Endothelial cell of umbilical vein (primary cell): ENCODE results near the gene NIPA2. TPM values are rescaled to one million over a fixed set of nuclear protein-coding genes. Genes with fewer than 3 reads are reported as not detected.

Source experiments
- BruUV-seq: library from RNA; stranded (reverse); fragments of 400-500 nt; replicated peaks from 2 replicates; lab custom pipeline; 2021; lab: Mats Ljungman, UMichigan
- CTCF ChIA-PET: fragments of 300-600, 350-600 bp; sonication (Branson Sonifier 250); formaldehyde crosslinking; loops from one replicate; lab custom pipeline; 2021; ENCODE audit warnings: antibody characterized with exemption, inconsistent platforms; lab: Charles Lee
- POLR2A ChIA-PET: fragments of 300-600, 350-600 bp; sonication (Branson Sonifier 250); formaldehyde crosslinking; loops from one replicate; lab custom pipeline; 2021; ENCODE audit warnings: antibody characterized with exemption, inconsistent platforms; lab: Charles Lee
- DNase-seq: peaks from one replicate; pipeline ENCODE4 v3.0.0-alpha.2; 2011; ENCODE audit warnings: low read depth, low spot score
- FAIRE-seq: peaks from 2 replicates; lab custom pipeline; 2011; peaks lifted over from hg19 to GRCh38; lab: Jason Lieb, UNC
- H2AFZ ChIP-seq: 2 replicates; pipeline ENCODE4 v1.6.0; 2012; ENCODE audit warnings: low read depth, low read length, control low read depth, inconsistent platforms
- H3K27ac ChIP-seq: 2 replicates; pipeline ENCODE4 v1.5.1; 2011; ENCODE audit warnings: low read depth, mild to moderate bottlenecking, control low read depth, low read length, moderate library complexity; ENCODE audit not compliant: insufficient read depth
- H3K27me3 ChIP-seq, 2 experiments: 2 replicates each; pipeline versions ENCODE4 v1.6.0 to v1.6.1; 2011; ENCODE audit warnings: low read length in 2 of 2, mixed read lengths in 1 of 2; ENCODE audit not compliant: control insufficient read depth in 2 of 2, insufficient read depth in 2 of 2
- H3K36me3 ChIP-seq, 2 experiments: 2 replicates in 1 of 2; 3 replicates in 1 of 2; pipeline ENCODE4 v1.5.1; 2011; ENCODE audit warnings: low read length in 2 of 2, mild to moderate bottlenecking in 1 of 2, moderate library complexity in 1 of 2; ENCODE audit not compliant: control insufficient read depth in 2 of 2, insufficient read depth in 2 of 2; ENCODE audit errors: extremely low read depth in 1 of 2
- H3K4me1 ChIP-seq: 3 replicates; pipeline ENCODE4 v1.5.1; 2011; ENCODE audit warnings: mild to moderate bottlenecking, low read length; ENCODE audit not compliant: control insufficient read depth, insufficient read depth; ENCODE audit errors: extremely low read depth
- H3K4me2 ChIP-seq: 2 replicates; pipeline ENCODE4 v1.6.1; 2011; ENCODE audit warnings: low read length, control low read depth, mixed read lengths; ENCODE audit not compliant: insufficient read depth
- H3K4me3 ChIP-seq, 3 experiments: fragments of 200-600 bp in 1 of 3; sonication (generic), shearing (Covaris generic) in 1 of 3; replicated peaks in 1 of 3; 2 replicates each; pipeline ENCODE4 v1.5.1; 2011 to 2016; ENCODE audit warnings: control low read depth in 3 of 3, low read length in 3 of 3, mild to moderate bottlenecking in 2 of 3, inconsistent platforms in 1 of 3, low read depth in 1 of 3, moderate library complexity in 1 of 3; ENCODE audit not compliant: insufficient read depth in 1 of 3
- H3K79me2 ChIP-seq: 2 replicates; pipeline ENCODE4 v1.6.0; 2012; ENCODE audit warnings: low read length, inconsistent platforms; ENCODE audit not compliant: control insufficient read depth, insufficient read depth
- H3K9ac ChIP-seq: replicated peaks from 2 replicates; pipeline ENCODE3; 2011; ENCODE audit warnings: low read length, control low read depth; ENCODE audit not compliant: insufficient read depth; ENCODE audit errors: extremely low read depth
- H3K9me1 ChIP-seq: replicated peaks from 3 replicates; pipeline ENCODE4 v1.6.0; 2011; ENCODE audit warnings: mild to moderate bottlenecking, low read length; ENCODE audit not compliant: control insufficient read depth, insufficient read depth; ENCODE audit errors: extremely low read depth
- H3K9me3 ChIP-seq: replicated peaks from 2 replicates; pipeline ENCODE4 v1.5.1; 2012; ENCODE audit warnings: low read length, inconsistent platforms; ENCODE audit not compliant: control insufficient read depth, insufficient read depth
- H4K20me1 ChIP-seq: replicated peaks from 2 replicates; pipeline ENCODE3; 2011; ENCODE audit warnings: mild to moderate bottlenecking, low read length; ENCODE audit not compliant: control insufficient read depth, insufficient read depth; ENCODE audit errors: extremely low read depth
- CTCF ChIP-seq, 2 donors: IDR thresholded peaks; 1 replicate in 1 of 2; 2 replicates in 1 of 2; pipeline ENCODE4 v1.5.1; 2011; ENCODE audit warnings: low read length in 2 of 2, mild to moderate bottlenecking in 2 of 2, moderate library complexity in 2 of 2, control low read depth in 1 of 2, inconsistent platforms in 1 of 2, low read depth in 1 of 2; ENCODE audit not compliant: insufficient read depth in 1 of 2; ENCODE audit errors: extremely low read depth in 1 of 2
- EZH2 ChIP-seq: IDR thresholded peaks from 2 replicates; pipeline ENCODE4 v1.6.1; 2012; ENCODE audit warnings: borderline replicate concordance, low read depth, mild to moderate bottlenecking, moderate library complexity, low read length, inconsistent platforms; ENCODE audit not compliant: severe bottlenecking
- FOS ChIP-seq: IDR thresholded peaks from 2 replicates; pipeline ENCODE4 v1.6.1; 2011; ENCODE audit warnings: mild to moderate bottlenecking, low read length, moderate library complexity, borderline replicate concordance; ENCODE audit not compliant: insufficient read depth
- GATA2 ChIP-seq: IDR thresholded peaks from 2 replicates; pipeline ENCODE4 v1.7.0; 2011; ENCODE audit warnings: low read depth, mild to moderate bottlenecking, moderate library complexity, mixed read lengths, low read length; ENCODE audit not compliant: insufficient read length, insufficient read depth
- JUN ChIP-seq: IDR thresholded peaks from 2 replicates; pipeline ENCODE4 v1.6.1; 2011; ENCODE audit warnings: borderline replicate concordance, low read depth; ENCODE audit not compliant: insufficient read length, insufficient read depth
- MAX ChIP-seq: IDR thresholded peaks from 2 replicates; pipeline ENCODE4 v1.6.1; 2011; ENCODE audit not compliant: insufficient read depth, insufficient read length
- MYC ChIP-seq: IDR thresholded peaks from one replicate; pipeline ENCODE4 v1.6.1; 2011; ENCODE audit warnings: mild to moderate bottlenecking, low read depth, low read length
- POLR2A ChIP-seq: IDR thresholded peaks from 2 replicates; pipeline ENCODE4 v1.6.1; 2012; ENCODE audit warnings: low read depth, mild to moderate bottlenecking, control low read depth, low read length
- POLR2AphosphoS5 ChIP-seq: IDR thresholded peaks from 2 replicates; pipeline ENCODE4 v1.6.1; 2012; ENCODE audit warnings: low read depth, mild to moderate bottlenecking, control low read depth, low read length, moderate library complexity; ENCODE audit not compliant: insufficient read depth
- dilution Hi-C: fragments of 300-500 bp; cut with MboI; formaldehyde crosslinking; loops from one replicate; pipeline ENCODE4 v1.15.0; 2019; ENCODE audit warnings: low sequenced_read_pairs; ENCODE audit not compliant: extremely low pct_ligation_motif_present
- intact Hi-C: fragments of 100-400 bp; cut with micrococcal nuclease; formaldehyde crosslinking; loops from one replicate; pipeline ENCODE4 v1.10.0; 2022
- polyA plus RNA-seq, 4 experiments: library from polyadenylated mRNA; depleted of rRNA in 3 of 4; stranded (reverse) in 3 of 4; unstranded in 1 of 4; fragments of >200 nt; gene quantifications; 2 replicates each; pipeline versions ENCODE4 v1.2.1 to v1.2.3, GENCODE V29; 2011 to 2012; ENCODE audit warnings: missing spikeins in 1 of 4
- total RNA-seq: library from RNA; stranded (reverse); gene quantifications from 2 replicates; pipeline ENCODE4 v1.2.3, GENCODE V29; 2021

The NIPA2 gene
- total and polyA plus RNA-seq, 2 donors (not counting 3 experiments of a cell fraction or from before 2014, with no cell fraction given), result 55.2 to 75.7 TPM

GRCh38 chr15:22869856-22870255 is 31.4 kb downstream of the NIPA2 start:
- H3K36me3 ChIP-seq, result peaks cover 26 to 30% of the 10 kb centered on the region in 2 experiments
- H3K4me2 ChIP-seq, result no peak overlapping the region
- no peak overlapping the region for H3K9ac ChIP-seq
- FAIRE-seq (no peak), DNase-seq (no peak)
- H3K4me1 ChIP-seq, result no peaks in the 10 kb centered on the region
- no peaks in the 10 kb centered on the region for H3K9me3 ChIP-seq
- no peak overlapping the region for H3K27ac ChIP-seq
- H3K9me1 ChIP-seq, result no peaks in the 10 kb centered on the region
- ChIA-PET CTCF (no interaction called here), POLR2A (no interaction called here)
- no peak overlapping the region for H3K4me3 ChIP-seq
- H3K79me2 ChIP-seq, result peaks cover 2% of the 10 kb centered on the region
- no peak overlapping the region for H2AFZ ChIP-seq
- no peaks in the 10 kb centered on the region for H3K27me3 ChIP-seq
- no peak for TF ChIP-seq POLR2A
- TF ChIP-seq EZH2, result no peak
- no peak for TF ChIP-seq GATA2
- no peak for TF ChIP-seq CTCF (IDR thresholded peaks at IDR 0.05; ENCODE audit: extremely low read depth in 1 of 2, insufficient read depth in 1 of 2, low read depth in 1 of 2, low read length in 2 of 2)
- no peak for TF ChIP-seq POLR2AphosphoS5
- no peak for TF ChIP-seq JUN
- no peak for TF ChIP-seq MAX
- no peak for TF ChIP-seq FOS
- TF ChIP-seq MYC, result no peak
- dilution Hi-C loops (no loop called here), intact Hi-C loops (no loop called here)
- no TSS peak for BruUV-seq
- no peaks in the 10 kb centered on the region for H4K20me1 ChIP-seq
